H9 (cell line): ENCODE results near the gene MAP2K3. TPM values are rescaled to one million over a fixed set of nuclear protein-coding genes. Genes with fewer than 3 reads are reported as not detected.
A peak's percentile ranks its signal among the peaks of the same experiment; 100 is the strongest.

ENCODE experiments used
- DNase-seq: peaks from one replicate; pipeline ENCODE4 v3.0.0-alpha.2; 2017
- H2AFZ ChIP-seq: one replicate; pipeline ENCODE4 v1.6.1; 2013; ENCODE audit warnings: mild to moderate bottlenecking, low read length, control low read depth, moderate library complexity
- H2AK5ac ChIP-seq: 2 replicates; pipeline ENCODE4 v1.6.1; 2013; ENCODE audit warnings: low read length, control low read depth, mixed read lengths; ENCODE audit not compliant: insufficient read length
- H2BK120ac ChIP-seq: one replicate; pipeline ENCODE4 v1.6.1; 2013; ENCODE audit warnings: low read depth, mild to moderate bottlenecking, low read length, control low read depth, inconsistent platforms; ENCODE audit not compliant: poor library complexity, severe bottlenecking
- H2BK12ac ChIP-seq: 2 replicates; pipeline ENCODE4 v1.6.1; 2013; ENCODE audit warnings: low read length, control low read depth, mixed read lengths, low read depth; ENCODE audit not compliant: insufficient read length
- H2BK15ac ChIP-seq: 2 replicates; pipeline ENCODE4 v1.6.1; 2013; ENCODE audit warnings: low read depth, low read length, control low read depth
- H2BK20ac ChIP-seq: one replicate; pipeline ENCODE4 v1.6.1; 2013; ENCODE audit warnings: low read depth, mild to moderate bottlenecking, low read length, control low read depth, inconsistent platforms; ENCODE audit not compliant: poor library complexity, severe bottlenecking
- H2BK5ac ChIP-seq: 2 replicates; pipeline ENCODE4 v1.6.1; 2013; ENCODE audit warnings: low read length, control low read depth, mixed read lengths; ENCODE audit not compliant: insufficient read length
- H3K14ac ChIP-seq: 2 replicates; pipeline ENCODE4 v1.6.1; 2013; ENCODE audit warnings: low read length, control low read depth; ENCODE audit not compliant: insufficient read depth
- H3K18ac ChIP-seq: 2 replicates; pipeline ENCODE4 v1.6.1; 2013; ENCODE audit warnings: low read depth, mild to moderate bottlenecking, mixed read lengths, low read length, control low read depth; ENCODE audit not compliant: insufficient read length
- H3K23ac ChIP-seq: 2 replicates; pipeline ENCODE4 v1.6.1; 2013; ENCODE audit warnings: low read length, control low read depth, mixed read lengths, low read depth; ENCODE audit not compliant: insufficient read length
- H3K23me2 ChIP-seq: 2 replicates; pipeline ENCODE4 v1.6.1; 2013; ENCODE audit warnings: low read depth, mild to moderate bottlenecking, mixed read lengths, low read length, control low read depth; ENCODE audit not compliant: insufficient read length, poor library complexity, severe bottlenecking
- H3K27ac ChIP-seq: 2 replicates; pipeline ENCODE4 v1.5.1; 2013; ENCODE audit warnings: low read length, control low read depth, mixed read lengths, low read depth; ENCODE audit not compliant: insufficient read length
- H3K27me3 ChIP-seq: 2 replicates; pipeline ENCODE4 v1.6.1; 2013; ENCODE audit warnings: low read length, control low read depth, inconsistent platforms; ENCODE audit not compliant: insufficient read depth
- H3K4ac ChIP-seq: 2 replicates; pipeline ENCODE4 v1.6.1; 2013; ENCODE audit warnings: low read depth, mild to moderate bottlenecking, control low read depth, inconsistent platforms, low read length, moderate library complexity
- H3K4me1 ChIP-seq: 2 replicates; pipeline ENCODE4 v1.6.1; 2013; ENCODE audit warnings: low read length, control low read depth, inconsistent platforms; ENCODE audit not compliant: insufficient read depth
- H3K4me2 ChIP-seq: 2 replicates; pipeline ENCODE4 v1.6.1; 2013; ENCODE audit warnings: low read length, control low read depth, mixed read lengths; ENCODE audit not compliant: insufficient read length, insufficient read depth
- H3K56ac ChIP-seq: 2 replicates; pipeline ENCODE4 v1.6.1; 2013; ENCODE audit warnings: low read depth, mild to moderate bottlenecking, mixed read lengths, low read length, control low read depth; ENCODE audit not compliant: insufficient read length
- H3K79me1 ChIP-seq: 2 replicates; pipeline ENCODE4 v1.6.1; 2013; ENCODE audit warnings: low read depth, mild to moderate bottlenecking, moderate library complexity, low read length, control low read depth, inconsistent platforms; ENCODE audit not compliant: insufficient read depth, poor library complexity, severe bottlenecking
- H3K79me2 ChIP-seq: 2 replicates; pipeline ENCODE4 v1.6.1; 2013; ENCODE audit warnings: low read length, control low read depth, inconsistent platforms; ENCODE audit not compliant: insufficient read depth
- H3K9ac ChIP-seq: 2 replicates; pipeline ENCODE4 v1.6.1; 2013; ENCODE audit warnings: low read length, control low read depth, mixed read lengths; ENCODE audit not compliant: insufficient read length; ENCODE audit errors: extremely low read depth
- H3K9me3 ChIP-seq: one replicate; pipeline ENCODE4 v1.6.1; 2013; ENCODE audit warnings: low read depth, low read length, inconsistent platforms; ENCODE audit not compliant: control insufficient read depth
- H3T11ph ChIP-seq: one replicate; pipeline ENCODE4 v1.6.1; 2013; ENCODE audit warnings: mild to moderate bottlenecking, low read length, control low read depth, inconsistent platforms
- H4K20me1 ChIP-seq: one replicate; pipeline ENCODE4 v1.6.1; 2013; ENCODE audit not compliant: control insufficient read depth, insufficient read length, insufficient read depth
- H4K5ac ChIP-seq: 2 replicates; pipeline ENCODE4 v1.6.1; 2013; ENCODE audit warnings: low read depth, mild to moderate bottlenecking, mixed read lengths, low read length, control low read depth; ENCODE audit not compliant: insufficient read length
- H4K8ac ChIP-seq: replicated peaks from 2 replicates; pipeline ENCODE4 v1.6.1; 2013; ENCODE audit warnings: low read length, control low read depth, mixed read lengths, low read depth; ENCODE audit not compliant: insufficient read length
- H4K91ac ChIP-seq: 2 replicates; pipeline ENCODE4 v1.6.1; 2013; ENCODE audit warnings: low read depth, mild to moderate bottlenecking, moderate library complexity, mixed read lengths, low read length, control low read depth; ENCODE audit not compliant: insufficient read length
- H3K27ac Mint-ChIP-seq, 3 experiments: 2 replicates in 2 of 3; 3 replicates in 1 of 3; pipeline ENCODE4 v1.8.0; 2020 to 2021; ENCODE audit warnings: mixed read lengths in 3 of 3, mild to moderate bottlenecking in 1 of 3, moderate library complexity in 1 of 3
- H3K27me3 Mint-ChIP-seq: 2 replicates; pipeline ENCODE4 v1.8.0; 2021; ENCODE audit warnings: low read depth, mild to moderate bottlenecking, moderate library complexity, mixed read lengths
- H3K36me3 Mint-ChIP-seq, 3 experiments: 2 replicates in 2 of 3; 3 replicates in 1 of 3; pipeline ENCODE4 v1.8.0; 2020 to 2021; ENCODE audit warnings: low read depth in 3 of 3, mixed read lengths in 3 of 3; ENCODE audit not compliant: insufficient read depth in 1 of 3
- H3K4me1 Mint-ChIP-seq, 2 experiments: 2 replicates each; pipeline ENCODE4 v1.8.0; 2020; ENCODE audit warnings: mixed read lengths in 2 of 2
- H3K4me3 Mint-ChIP-seq, 2 experiments: 2 replicates in 1 of 2; 3 replicates in 1 of 2; pipeline ENCODE4 v1.8.0; 2020 to 2021; ENCODE audit warnings: mild to moderate bottlenecking in 2 of 2, mixed read lengths in 2 of 2, moderate library complexity in 1 of 2
- H3K9me3 Mint-ChIP-seq, 2 experiments: 2 replicates in 1 of 2; 3 replicates in 1 of 2; pipeline ENCODE4 v1.8.0; 2020; ENCODE audit warnings: mild to moderate bottlenecking in 2 of 2, mixed read lengths in 2 of 2, moderate library complexity in 1 of 2
- CTCF ChIP-seq: fragments of 200-600 bp; sonication (generic); conservative IDR thresholded peaks from 3 replicates; pipeline ENCODE4 v1.8.0; 2021; ENCODE audit warnings: antibody characterized with exemption, mild to moderate bottlenecking
- WGBS: extraction: QIAGEN DNeasy Blood & Tissue Kit; methylation state at CpG from one replicate; pipeline ENCODE4 v1.1.7; 2013; ENCODE audit warnings: missing lambda C conversion rate, low lambda C conversion rate, mixed read lengths; ENCODE audit not compliant: insufficient read length; ENCODE audit errors: extremely low coverage; 5-methylcytosine and 5-hydroxymethylcytosine counted together
- total RNA-seq: library from RNA; stranded (reverse); gene quantifications from 2 replicates; pipeline ENCODE4 v1.2.1, GENCODE V29; 2021

Gene MAP2K3
- total RNA-seq, 1 experiment from 2014 or later: 26.1 TPM

GRCh38 chr17:21283482-21284318, 811 bp upstream of the MAP2K3 start:
- H3T11ph ChIP-seq: no peak overlapping the region
- H3K4me1 Mint-ChIP-seq: peaks cover 22 to 23% of the 10 kb centered on the region in 2 experiments
- no peaks in the 10 kb centered on the region for H3K79me1 ChIP-seq
- no peaks in the 10 kb centered on the region for H3K4me1 ChIP-seq
- H4K91ac ChIP-seq: no peak overlapping the region
- no peak overlapping the region for H4K5ac ChIP-seq
- no peak overlapping the region for H3K4ac ChIP-seq
- no peaks in the 10 kb centered on the region; a peak in 2 of 5 replicates for H3K9me3 Mint-ChIP-seq
- H2BK5ac ChIP-seq: no peak overlapping the region
- H3K56ac ChIP-seq: no peak overlapping the region
- H2BK15ac ChIP-seq: no peak overlapping the region
- no peak overlapping the region for H4K8ac ChIP-seq
- no peak overlapping the region for H2BK12ac ChIP-seq
- H3K36me3 Mint-ChIP-seq: peaks cover 0 to 4% (median 0%) of the 10 kb centered on the region in 3 experiments; a peak in 3 of 7 replicates
- H3K27ac ChIP-seq: no peak overlapping the region
- peaks cover 45% of the 10 kb centered on the region for H3K27me3 Mint-ChIP-seq
- H3K18ac ChIP-seq: no peak overlapping the region
- H3K23me2 ChIP-seq: peaks cover 15% of the 10 kb centered on the region
- no peak for TF ChIP-seq CTCF
- H3K4me2 ChIP-seq: peak overlapping the region; percentile 48
- no peak overlapping the region for H3K23ac ChIP-seq
- H3K9me3 ChIP-seq: no peaks in the 10 kb centered on the region
- H3K9ac ChIP-seq: no peak overlapping the region
- no peak for DNase-seq
- H2AFZ ChIP-seq: no peak overlapping the region
- peaks cover 7% of the 10 kb centered on the region; the same call in 1 of the 2 replicates for H3K27me3 ChIP-seq
- H3K79me2 ChIP-seq: no peaks in the 10 kb centered on the region; the same call in 1 of the 2 replicates
- no peak overlapping the region for H3K14ac ChIP-seq
- H2BK20ac ChIP-seq: no peak overlapping the region
- peak overlapping the region; percentile 80 to 92 for H3K4me3 Mint-ChIP-seq
- H2BK120ac ChIP-seq: no peak overlapping the region
- WGBS: no CpG with 5 or more reads among the region's 49 CpGs
- H3K27ac Mint-ChIP-seq: no peak overlapping the region
- no peak overlapping the region for H2AK5ac ChIP-seq
- H4K20me1 ChIP-seq: no peaks in the 10 kb centered on the region
